ENCODE measurements around the gene RBM3. TPM values are rescaled to one million over a fixed set of nuclear protein-coding genes. Genes with fewer than 3 reads are reported as not detected.

Gene RBM3
- total RNA-seq, 3 donors from 2014 or later (not counting 1 experiment from before 2014, with no cell fraction given): 356 to 419 (median 366) TPM

- DNase-seq: no peak
- Mint-ChIP-seq H3K36me3 (no peaks in the 10 kb centered on the region), H3K27ac (no peak overlapping the region), H3K9me3 (no peaks in the 10 kb centered on the region), H3K27me3 (ENCODE audit: low read depth in 2 of 2) (no peaks in the 10 kb centered on the region), H3K4me1 (no peaks in the 10 kb centered on the region), H3K4me3 (no peak overlapping the region)
- intact Hi-C loops (cut with micrococcal nuclease): no loop called here
- Histone ChIP-seq H3K27ac (ENCODE audit: low read length) (no peak overlapping the region), H3K4me3 (ENCODE audit: low read length) (no peak overlapping the region), H3K4me1 (ENCODE audit: control insufficient read depth, insufficient read depth, low read length) (no peaks in the 10 kb centered on the region), H3K27me3 (ENCODE audit: control insufficient read depth, insufficient read depth, low read length) (no peaks in the 10 kb centered on the region), H3K9me3 (ENCODE audit: control insufficient read depth, insufficient read depth, low read length) (no peaks in the 10 kb centered on the region), H3K36me3 (ENCODE audit: control insufficient read depth, insufficient read depth, low read length) (peaks cover 21% of the 10 kb centered on the region)
- 96% methylated on average over 16 of the region's 16 CpGs for WGBS (ENCODE audit: insufficient coverage)
- TF ChIP-seq CTCF (IDR thresholded peaks at IDR 0.05): no peak
- ATAC-seq: no peak
Measured at GRCh38 chrX:48604701-48605100, 30.4 kb downstream of the RBM3 start.

GRCh38 chrX:48606091-48606490 is 31.8 kb downstream of the RBM3 start:
- Histone ChIP-seq H3K27ac (ENCODE audit: low read length) (no peak overlapping the region), H3K4me1 (ENCODE audit: control insufficient read depth, insufficient read depth, low read length) (no peaks in the 10 kb centered on the region), H3K36me3 (ENCODE audit: control insufficient read depth, insufficient read depth, low read length) (peaks cover 13% of the 10 kb centered on the region), H3K27me3 (ENCODE audit: control insufficient read depth, insufficient read depth, low read length) (no peaks in the 10 kb centered on the region), H3K4me3 (ENCODE audit: low read length) (no peak overlapping the region), H3K9me3 (ENCODE audit: control insufficient read depth, insufficient read depth, low read length) (no peaks in the 10 kb centered on the region)
- Mint-ChIP-seq H3K27ac (no peak overlapping the region), H3K4me3 (no peak overlapping the region), H3K4me1 (no peaks in the 10 kb centered on the region), H3K9me3 (no peaks in the 10 kb centered on the region), H3K27me3 (ENCODE audit: low read depth in 2 of 2) (no peaks in the 10 kb centered on the region), H3K36me3 (no peaks in the 10 kb centered on the region)
- no peak for TF ChIP-seq CTCF (IDR thresholded peaks at IDR 0.05)
- DNase-seq: no peak
- 96% methylated on average over 4 of the region's 6 CpGs for WGBS (ENCODE audit: insufficient coverage)
- ATAC-seq: no peak
- intact Hi-C loops (cut with micrococcal nuclease): no loop called here

- Mint-ChIP-seq H3K4me3 (no peak overlapping the region), H3K27me3 (ENCODE audit: low read depth in 2 of 2) (peaks cover 3 to 7% of the 10 kb centered on the region in 2 donors), H3K36me3 (no peaks in the 10 kb centered on the region), H3K27ac (no peak overlapping the region), H3K4me1 (no peaks in the 10 kb centered on the region), H3K9me3 (no peaks in the 10 kb centered on the region)
- ATAC-seq (no peak), DNase-seq (no peak)
- H3K36me3 ChIP-seq (ENCODE audit: control insufficient read depth, insufficient read depth, low read length): no peaks in the 10 kb centered on the region
- TF ChIP-seq CTCF (IDR thresholded peaks at IDR 0.05): no peak
- H3K27ac ChIP-seq (ENCODE audit: low read length): no peak overlapping the region
- no peaks in the 10 kb centered on the region for H3K4me1 ChIP-seq (ENCODE audit: control insufficient read depth, insufficient read depth, low read length)
- intact Hi-C loops (cut with micrococcal nuclease): no loop called here
- WGBS (ENCODE audit: insufficient coverage): 73% methylated on average over 2 of the region's 2 CpGs
- no peaks in the 10 kb centered on the region for H3K9me3 ChIP-seq (ENCODE audit: control insufficient read depth, insufficient read depth, low read length)
- H3K4me3 ChIP-seq (ENCODE audit: low read length): no peak overlapping the region
- H3K27me3 ChIP-seq (ENCODE audit: control insufficient read depth, insufficient read depth, low read length): no peaks in the 10 kb centered on the region
Measured at GRCh38 chrX:48611703-48612102, 37.4 kb downstream of the RBM3 start.

GRCh38 chrX:48613502-48614160 is 39.3 kb downstream of the RBM3 start:
- Histone ChIP-seq H3K4me3 (ENCODE audit: low read length) (no peak overlapping the region), H3K27ac (ENCODE audit: low read length) (no peak overlapping the region), H3K27me3 (ENCODE audit: control insufficient read depth, insufficient read depth, low read length) (no peaks in the 10 kb centered on the region), H3K4me1 (ENCODE audit: control insufficient read depth, insufficient read depth, low read length) (no peaks in the 10 kb centered on the region), H3K9me3 (ENCODE audit: control insufficient read depth, insufficient read depth, low read length) (no peaks in the 10 kb centered on the region), H3K36me3 (ENCODE audit: control insufficient read depth, insufficient read depth, low read length) (no peaks in the 10 kb centered on the region)
- Mint-ChIP-seq H3K36me3 (no peaks in the 10 kb centered on the region), H3K27ac (no peak overlapping the region), H3K9me3 (no peaks in the 10 kb centered on the region), H3K27me3 (ENCODE audit: low read depth in 2 of 2) (peaks cover 3 to 17% of the 10 kb centered on the region in 2 donors), H3K4me3 (no peak overlapping the region), H3K4me1 (no peaks in the 10 kb centered on the region)
- no peak for DNase-seq
- 84% methylated on average over 3 of the region's 6 CpGs for WGBS (ENCODE audit: insufficient coverage)
- intact Hi-C loops (cut with micrococcal nuclease): no loop called here
- ATAC-seq: no peak
- TF ChIP-seq CTCF (IDR thresholded peaks at IDR 0.05): no peak
